VCaP (cell line): Measurements from ENCODE around the gene CALN1.

Source experiments
- H3K27ac ChIP-seq: fragments of 450-650 bp; 2 replicates; pipeline ENCODE4 v1.5.1; 2017
- CTCF ChIP-seq: fragments of 450-650 bp; conservative IDR thresholded peaks from 2 replicates; pipeline ENCODE4 v1.5.1; 2017; ENCODE audit warnings: mild to moderate bottlenecking, moderate library complexity

CALN1 gene

GRCh38 chr7:72032934-72033333 is 379.2 kb downstream of the CALN1 start:
- no peak overlapping the region for H3K27ac ChIP-seq
- TF ChIP-seq CTCF = no peak

- H3K27ac ChIP-seq = no peak overlapping the region
- no peak for TF ChIP-seq CTCF
These were observed 381.0 kb downstream of the CALN1 start for GRCh38 chr7:72030994-72031667.

DNA sequence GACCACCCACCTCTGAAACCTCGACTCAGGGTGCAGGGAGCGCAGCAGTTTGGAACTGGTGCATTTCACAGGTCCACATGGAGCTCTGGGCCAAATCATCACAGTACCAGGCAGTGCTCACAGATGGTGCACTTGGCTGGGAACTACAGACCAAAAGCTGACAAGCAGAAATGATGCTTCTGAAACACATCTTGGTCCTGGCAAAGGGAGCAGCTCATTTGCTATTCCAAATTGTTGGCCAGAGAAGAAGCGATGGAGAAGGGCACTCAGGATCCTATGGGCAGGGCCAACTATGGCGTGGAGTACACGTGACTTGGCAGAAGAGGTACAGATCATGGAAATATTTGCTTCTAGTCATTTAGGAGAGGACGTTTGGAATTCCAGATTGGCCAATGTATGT is 383.9 kb downstream of the CALN1 start:
- TF ChIP-seq CTCF = no peak
- no peak overlapping the region for H3K27ac ChIP-seq

- TF ChIP-seq CTCF = no peak
- no peak overlapping the region for H3K27ac ChIP-seq
These were observed 386.7 kb downstream of the CALN1 start for GRCh38 chr7:72025381-72025960.

- TF ChIP-seq CTCF = no peak
- no peak overlapping the region for H3K27ac ChIP-seq
These were observed 388.2 kb downstream of the CALN1 start for GRCh38 chr7:72023926-72024325.

DNA sequence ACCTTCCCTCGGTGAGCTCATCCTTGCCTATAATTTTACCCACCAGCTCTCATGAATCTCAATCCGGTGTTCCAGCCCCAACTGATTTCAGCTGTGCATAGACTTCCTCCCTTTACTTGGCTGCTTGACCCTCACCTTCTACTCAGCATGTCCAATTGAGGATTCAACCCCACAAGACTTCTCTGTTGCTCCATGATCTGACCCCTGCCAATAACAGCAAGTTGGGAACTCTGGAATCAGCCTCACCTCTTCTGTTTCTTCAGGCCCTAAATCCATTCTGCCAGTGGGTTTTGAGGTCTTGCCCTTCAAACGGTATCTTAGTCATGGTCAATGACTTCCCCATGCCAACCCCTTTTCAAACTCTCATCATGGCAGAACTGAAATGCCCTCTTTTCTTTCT is 390.4 kb downstream of the CALN1 start:
- TF ChIP-seq CTCF = no peak
- no peak overlapping the region for H3K27ac ChIP-seq

GRCh38 chr7:72020311-72020710 is 391.8 kb downstream of the CALN1 start:
- no peak overlapping the region for H3K27ac ChIP-seq
- TF ChIP-seq CTCF = no peak
